HEK293T (cell line): ENCODE measurements around the gene TMEM135.
"Not testable (repeated sequence)": the region's sequence is repeated elsewhere in the genome, so short reads cannot be mapped to it uniquely, and the experiment has no call there.

Source experiments
- CTCF ChIA-PET: fragments of 350-600 bp; formaldehyde crosslinking; extraction: SDS; loops from one replicate; lab custom pipeline; 2021; ENCODE audit warnings: antibody characterized with exemption, inconsistent platforms; lab: Yijun Ruan, JAX
- POLR2A ChIA-PET: fragments of 350-600 bp; formaldehyde crosslinking; extraction: SDS; loops from one replicate; lab custom pipeline; 2020; ENCODE audit warnings: antibody characterized with exemption, inconsistent platforms; lab: Yijun Ruan, JAX
- DNase-seq: peaks from one replicate; pipeline ENCODE4 v3.0.0; 2012; ENCODE audit warnings: mixed read lengths; ENCODE audit errors: extremely low spot score
- ARNT ChIP-seq: fragments of 450-650 bp; IDR thresholded peaks from 2 replicates; pipeline ENCODE4 v1.6.1; 2017; ENCODE audit warnings: mild to moderate bottlenecking
- BHLHE40 ChIP-seq: fragments of 450-650 bp; IDR thresholded peaks from 2 replicates; pipeline ENCODE4 v1.6.1; 2016; ENCODE audit warnings: mild to moderate bottlenecking, moderate library complexity, borderline replicate concordance
- CTBP1 ChIP-seq: fragments of 450-650 bp; IDR thresholded peaks from 2 replicates; pipeline ENCODE4 v1.6.1; 2016; ENCODE audit warnings: borderline replicate concordance
- ELF4 ChIP-seq: fragments of 450-650 bp; IDR thresholded peaks from 2 replicates; pipeline ENCODE4 v1.6.1; 2017; ENCODE audit warnings: antibody characterized with exemption
- FOXA1 ChIP-seq: fragments of 450-650 bp; IDR thresholded peaks from 2 replicates; pipeline ENCODE4 v1.6.1; 2016; ENCODE audit warnings: mild to moderate bottlenecking
- FOXK2 ChIP-seq: fragments of 450-650 bp; IDR thresholded peaks from 2 replicates; pipeline ENCODE4 v1.6.1; 2016; ENCODE audit warnings: mild to moderate bottlenecking
- FOXM1 ChIP-seq: fragments of 450-650 bp; IDR thresholded peaks from 2 replicates; pipeline ENCODE4 v1.6.1; 2017; ENCODE audit warnings: mild to moderate bottlenecking, borderline replicate concordance
- HDGF ChIP-seq: fragments of 450-650 bp; IDR thresholded peaks from 2 replicates; pipeline ENCODE4 v1.6.1; 2017; ENCODE audit warnings: antibody characterized with exemption, borderline replicate concordance
- L3MBTL2 ChIP-seq: fragments of 450-650 bp; conservative IDR thresholded peaks from 2 replicates; pipeline ENCODE4 v1.6.1; 2016; ENCODE audit warnings: mild to moderate bottlenecking
- LEF1 ChIP-seq: fragments of 450-650 bp; IDR thresholded peaks from 2 replicates; pipeline ENCODE4 v1.6.1; 2017; ENCODE audit warnings: mild to moderate bottlenecking, borderline replicate concordance
- NFRKB ChIP-seq: fragments of 450-650 bp; IDR thresholded peaks from 2 replicates; pipeline ENCODE4 v1.6.1; 2016; ENCODE audit warnings: mild to moderate bottlenecking, moderate library complexity
- SP1 ChIP-seq: fragments of 450-650 bp; IDR thresholded peaks from 2 replicates; pipeline ENCODE4 v1.6.1; 2017
- SUZ12 ChIP-seq: fragments of 450-650 bp; IDR thresholded peaks from 2 replicates; pipeline ENCODE4 v1.6.1; 2016; ENCODE audit warnings: mild to moderate bottlenecking
- TARDBP ChIP-seq: fragments of 450-650 bp; IDR thresholded peaks from 2 replicates; pipeline ENCODE4 v1.6.1; 2016
- ZNF384 ChIP-seq: fragments of 450-650 bp; IDR thresholded peaks from 2 replicates; pipeline ENCODE4 v1.6.1; 2016
- TF ChIP-seq, protein P1 (sequence below): fragments of 450-650 bp; IDR thresholded peaks from 2 replicates; pipeline ENCODE4 v1.6.1; 2016

The TMEM135 gene

DNA sequence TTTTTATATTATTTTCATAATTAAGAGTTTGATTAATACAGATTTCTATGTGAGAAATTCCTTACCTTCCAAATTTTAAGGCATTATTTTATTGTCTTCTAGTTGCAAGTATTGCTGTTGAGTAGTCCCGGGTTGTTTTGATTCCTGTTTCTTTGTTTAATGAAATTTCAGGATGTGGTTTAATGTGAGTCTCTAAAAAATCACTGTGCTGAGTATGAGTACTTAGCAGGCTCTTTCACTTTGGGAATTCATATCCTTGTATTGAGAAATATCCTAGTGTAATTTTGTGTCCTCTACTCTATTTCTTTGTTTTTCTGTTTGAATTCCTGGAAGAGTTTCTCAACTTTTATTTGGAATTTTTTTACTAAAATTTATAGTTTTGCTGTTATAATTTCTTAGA, 113.2 kb downstream of the TMEM135 start:
- TF ChIP-seq, protein P1, sequence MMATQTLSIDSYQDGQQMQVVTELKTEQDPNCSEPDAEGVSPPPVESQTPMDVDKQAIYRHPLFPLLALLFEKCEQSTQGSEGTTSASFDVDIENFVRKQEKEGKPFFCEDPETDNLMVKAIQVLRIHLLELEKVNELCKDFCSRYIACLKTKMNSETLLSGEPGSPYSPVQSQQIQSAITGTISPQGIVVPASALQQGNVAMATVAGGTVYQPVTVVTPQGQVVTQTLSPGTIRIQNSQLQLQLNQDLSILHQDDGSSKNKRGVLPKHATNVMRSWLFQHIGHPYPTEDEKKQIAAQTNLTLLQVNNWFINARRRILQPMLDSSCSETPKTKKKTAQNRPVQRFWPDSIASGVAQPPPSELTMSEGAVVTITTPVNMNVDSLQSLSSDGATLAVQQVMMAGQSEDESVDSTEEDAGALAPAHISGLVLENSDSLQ = no peak
- TF ChIP-seq SUZ12 (no peak), FOXM1 (no peak), TARDBP (no peak), ELF4 (no peak), CTBP1 (no peak), NFRKB (no peak), FOXA1 (no peak), L3MBTL2 (no peak), ARNT (no peak), LEF1 (no peak), BHLHE40 (no peak), ZNF384 (no peak), FOXK2 (no peak), HDGF (no peak), SP1 (no peak)
- CTCF ChIA-PET = no interaction called here
- POLR2A ChIA-PET = no interaction called here
- DNase-seq = no peak

DNA sequence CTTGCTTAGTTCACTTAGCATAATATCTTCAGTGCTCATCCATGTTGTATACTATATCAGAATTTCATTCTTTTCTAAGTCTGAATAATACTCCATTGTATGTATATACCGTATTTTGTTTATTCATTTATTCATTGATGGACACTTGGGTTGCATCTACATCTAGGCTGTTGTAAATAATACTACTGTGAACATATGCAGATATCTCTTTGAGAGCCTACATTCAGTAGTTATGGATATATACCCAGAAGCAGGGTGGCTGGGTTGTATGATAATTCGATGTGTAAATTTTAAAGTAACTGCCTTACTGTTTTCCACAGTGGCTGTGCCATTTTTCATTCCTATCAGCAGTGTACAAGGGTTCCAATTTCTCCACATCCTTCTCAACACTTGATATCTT, 116.5 kb downstream of the TMEM135 start:
- POLR2A ChIA-PET = no interaction called here
- TF ChIP-seq ELF4 (no peak), TARDBP (no peak), SUZ12 (no peak), FOXK2 (no peak), NFRKB (no peak), SP1 (no peak), FOXM1 (no peak), FOXA1 (no peak), L3MBTL2 (no peak), LEF1 (no peak), BHLHE40 (no peak), ZNF384 (no peak), CTBP1 (no peak)
- DNase-seq = no peak
- CTCF ChIA-PET = no interaction called here

DNA sequence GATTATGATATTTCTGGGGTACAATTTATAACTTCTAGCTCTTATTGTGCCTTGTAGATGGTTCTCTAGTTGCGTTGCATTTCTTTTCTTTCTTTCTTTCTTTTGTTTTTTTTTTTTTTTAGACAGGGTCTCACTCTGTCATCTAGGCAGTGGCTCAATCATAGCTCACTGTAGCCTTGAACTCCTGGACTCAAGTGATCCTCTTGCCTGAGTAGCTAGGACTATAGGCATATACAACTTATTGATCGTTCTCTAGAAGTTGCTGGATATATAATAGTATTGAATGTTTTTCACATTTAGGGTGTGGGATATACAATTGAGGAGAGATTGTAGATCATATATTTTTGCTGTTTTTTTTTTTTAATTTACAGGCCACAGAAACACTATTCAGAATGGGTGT, 119.2 kb downstream of the TMEM135 start:
- POLR2A ChIA-PET = no interaction called here
- CTCF ChIA-PET = no interaction called here
- TF ChIP-seq ARNT (no peak), TARDBP (no peak), SP1 (no peak)

DNA sequence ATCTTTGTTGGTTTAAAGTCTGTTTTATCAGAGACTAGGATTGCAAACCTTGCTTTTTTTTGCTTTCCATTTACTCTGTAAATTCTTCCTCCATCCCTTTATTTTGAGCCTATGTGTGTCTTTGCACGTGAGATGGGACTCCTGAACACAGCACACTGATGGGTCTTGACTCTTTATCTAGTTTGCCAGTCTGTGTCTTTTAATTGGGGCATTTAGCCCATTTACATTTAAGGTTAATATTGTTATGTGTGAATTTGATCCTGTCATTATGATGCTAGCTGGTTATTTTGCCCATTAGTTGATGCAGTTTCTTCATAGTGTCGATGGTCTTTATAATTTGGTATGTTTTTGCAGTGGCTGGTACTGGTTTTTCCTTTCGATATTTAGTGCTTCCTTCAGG, 131.3 kb downstream of the TMEM135 start:
- DNase-seq, POLR2A ChIA-PET, CTCF ChIA-PET: not testable (repeated sequence)

More for the DNA sequence above, 119.2 kb downstream of the TMEM135 start:
- DNase-seq = no peak

DNA sequence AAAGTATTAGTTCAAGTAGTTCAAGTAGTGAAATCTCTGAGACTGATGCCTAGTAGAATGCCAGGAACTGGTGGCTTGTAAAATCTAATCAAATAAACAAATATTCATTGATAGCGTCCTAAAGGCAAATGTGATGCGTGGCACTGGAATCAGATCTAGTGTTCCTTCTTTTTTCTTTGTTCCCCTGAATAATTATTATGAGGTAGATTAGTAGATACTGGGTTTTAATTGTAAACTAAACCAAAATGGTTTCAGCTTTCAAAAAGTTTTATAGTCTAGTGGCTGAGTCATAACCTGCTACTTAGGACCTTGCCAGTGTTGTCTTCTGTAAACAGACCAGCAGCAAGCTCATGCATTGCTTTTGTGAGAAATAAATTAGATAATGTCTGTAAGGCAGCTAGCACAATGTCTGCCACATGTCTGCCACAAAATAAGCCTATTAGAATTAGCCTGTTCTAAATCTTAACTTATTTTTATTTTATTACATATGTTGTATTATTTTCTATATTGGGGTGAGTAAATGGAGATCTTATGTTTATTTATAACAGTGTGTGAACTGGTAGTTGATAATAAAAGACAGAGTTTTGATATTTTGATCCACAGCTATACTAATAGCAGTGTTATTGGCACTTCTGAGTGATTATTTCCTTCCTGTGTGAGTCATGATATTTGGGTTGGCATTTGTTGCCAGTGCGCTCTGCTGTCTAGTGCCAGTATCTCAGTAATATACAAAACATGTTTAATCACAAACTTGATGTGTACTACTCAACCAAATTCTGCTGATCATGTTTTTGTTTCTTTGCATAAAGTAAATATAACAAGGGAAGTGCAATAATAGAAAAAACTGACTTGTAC, 135.7 kb downstream of the TMEM135 start:
- no peak for TF ChIP-seq ARNT
- TF ChIP-seq TARDBP = no peak
- TF ChIP-seq FOXA1 = no peak
- TF ChIP-seq, protein P1 = no peak
- TF ChIP-seq NFRKB = no peak
- TF ChIP-seq BHLHE40 = no peak
- no peak for TF ChIP-seq ELF4
- no peak for TF ChIP-seq FOXK2
- no peak for TF ChIP-seq L3MBTL2
- TF ChIP-seq SP1 = no peak
- no peak for TF ChIP-seq LEF1
- no peak for TF ChIP-seq FOXM1
- no peak for TF ChIP-seq ZNF384
- TF ChIP-seq CTBP1 = no peak
- TF ChIP-seq HDGF = no peak
- TF ChIP-seq SUZ12 = no peak
- ChIA-PET POLR2A (no interaction called here), CTCF (no interaction called here)
- DNase-seq = peak; percentile 35

DNA sequence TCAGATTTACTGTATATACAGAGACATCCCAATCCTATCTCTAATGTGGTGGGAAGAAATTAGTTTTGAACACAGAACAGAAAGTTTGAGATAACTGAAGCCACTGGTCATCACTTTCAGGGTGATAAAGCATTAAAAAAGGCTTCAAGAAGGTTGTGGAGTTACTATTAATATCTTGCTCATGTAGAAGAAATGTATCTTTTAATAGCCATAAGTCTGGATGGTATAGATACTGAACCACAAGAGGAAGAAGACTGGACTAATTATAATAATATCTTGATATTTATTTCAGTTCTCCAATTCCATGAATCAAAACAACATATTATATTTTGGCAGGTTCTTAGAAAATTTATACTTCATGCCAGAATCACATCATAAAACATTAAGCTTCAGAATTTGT, 137.1 kb downstream of the TMEM135 start:
- DNase-seq = no peak
- TF ChIP-seq FOXK2 (no peak), SP1 (no peak), HDGF (no peak), TARDBP (no peak), FOXM1 (no peak), ARNT (no peak), NFRKB (no peak), ELF4 (no peak), BHLHE40 (no peak), ZNF384 (no peak), LEF1 (no peak), SUZ12 (no peak), CTBP1 (no peak), FOXA1 (no peak), L3MBTL2 (no peak)
- TF ChIP-seq, protein P1 = no peak
- POLR2A ChIA-PET = no interaction called here
- CTCF ChIA-PET = no interaction called here
